H1 (cell line): ENCODE results near the gene DMAC2L. TPM values are rescaled to one million over a fixed set of nuclear protein-coding genes. Genes with fewer than 3 reads are reported as not detected.

Experiments used
- CTCF ChIA-PET: fragments of 300-600 bp; sonication (Branson Sonifier 250); formaldehyde crosslinking; loops from one replicate; lab custom pipeline; 2021; ENCODE audit not compliant: partially characterized antibody; lab: Charles Lee
- POLR2A ChIA-PET: fragments of 300-600 bp; sonication (Branson Sonifier 250); formaldehyde crosslinking; loops from one replicate; lab custom pipeline; 2021; ENCODE audit warnings: inconsistent platforms; ENCODE audit not compliant: partially characterized antibody; lab: Charles Lee
- DNase-seq, 2 experiments: peaks; one replicate each; pipeline versions ENCODE4 v3.0.0 to v3.0.0-alpha.2; 2010 to 2022; ENCODE audit warnings: low spot score in 2 of 2, low read depth in 1 of 2, mixed read lengths in 1 of 2
- FAIRE-seq: peaks from 2 replicates; lab custom pipeline; 2011; peaks lifted over from hg19 to GRCh38; lab: Jason Lieb, UNC
- H2AFZ ChIP-seq: 2 replicates; pipeline ENCODE4 v1.8.1; 2012; ENCODE audit warnings: low read length, inconsistent platforms
- H2AK5ac ChIP-seq: 2 replicates; pipeline ENCODE4 v1.6.1; 2013; ENCODE audit warnings: low read depth, low read length
- H2BK120ac ChIP-seq: replicated peaks from 2 replicates; pipeline ENCODE3; 2013; ENCODE audit warnings: low read depth, low read length, inconsistent platforms
- H2BK12ac ChIP-seq: 2 replicates; pipeline ENCODE4 v1.6.1; 2013; ENCODE audit warnings: low read depth, low read length
- H2BK15ac ChIP-seq: 2 replicates; pipeline ENCODE4 v1.6.1; 2013; ENCODE audit warnings: low read length
- H2BK20ac ChIP-seq: 2 replicates; pipeline ENCODE4 v1.6.1; 2013; ENCODE audit warnings: low read length
- H2BK5ac ChIP-seq: 2 replicates; pipeline ENCODE4 v1.6.1; 2013; ENCODE audit warnings: low read depth, low read length
- H3K14ac ChIP-seq: 2 replicates; pipeline ENCODE4 v1.6.1; 2013; ENCODE audit warnings: inconsistent platforms; ENCODE audit not compliant: insufficient read length
- H3K18ac ChIP-seq: 2 replicates; pipeline ENCODE4 v1.6.1; 2013; ENCODE audit warnings: low read length; ENCODE audit errors: extremely low read depth
- H3K23ac ChIP-seq: 2 replicates; pipeline ENCODE4 v1.6.1; 2013; ENCODE audit warnings: inconsistent platforms; ENCODE audit not compliant: insufficient read length
- H3K23me2 ChIP-seq: 2 replicates; pipeline ENCODE4 v1.6.1; 2013; ENCODE audit warnings: low read depth, low read length
- H3K27ac ChIP-seq: 2 replicates; pipeline ENCODE4 v1.6.1; 2011; ENCODE audit warnings: low read depth, low read length, inconsistent platforms
- H3K27me3 ChIP-seq, 4 experiments: replicated peaks in 1 of 4; 1 replicate in 1 of 4; 2 replicates in 3 of 4; pipeline versions ENCODE4 v1.6.1 to v1.8.1; 2011 to 2013; ENCODE audit warnings: low read length in 3 of 4, mild to moderate bottlenecking in 3 of 4, inconsistent platforms in 2 of 4, mixed read lengths in 2 of 4, moderate library complexity in 1 of 4; ENCODE audit not compliant: control insufficient read depth in 3 of 4, insufficient read depth in 3 of 4; ENCODE audit errors: extremely low read depth in 1 of 4
- H3K36me3 ChIP-seq, 4 experiments: 2 replicates each; pipeline versions ENCODE4 v1.6.1 to v1.8.1; 2011 to 2013; ENCODE audit warnings: mild to moderate bottlenecking in 4 of 4, low read length in 3 of 4, moderate library complexity in 2 of 4, control low read depth in 1 of 4, inconsistent platforms in 1 of 4; ENCODE audit not compliant: insufficient read depth in 4 of 4, control insufficient read depth in 2 of 4
- H3K4ac ChIP-seq: replicated peaks from 2 replicates; pipeline ENCODE3; 2013; ENCODE audit warnings: low read length, low read depth, mixed read lengths, inconsistent platforms; ENCODE audit not compliant: insufficient read length
- H3K4me1 ChIP-seq, 4 experiments: replicated peaks in 1 of 4; 1 replicate in 1 of 4; 2 replicates in 3 of 4; pipeline versions ENCODE4 v1.6.1 to v1.8.1; 2011 to 2013; ENCODE audit warnings: low read length in 3 of 4, inconsistent platforms in 2 of 4, mixed read lengths in 1 of 4; ENCODE audit not compliant: insufficient read depth in 4 of 4, control insufficient read depth in 3 of 4
- H3K4me2 ChIP-seq, 2 experiments: 2 replicates each; pipeline versions ENCODE4 v1.6.1 to v1.8.1; 2011 to 2013; ENCODE audit warnings: low read depth in 2 of 2, low read length in 2 of 2, control low read depth in 1 of 2, inconsistent platforms in 1 of 2, mild to moderate bottlenecking in 1 of 2; ENCODE audit not compliant: insufficient read depth in 1 of 2
- H3K4me3 ChIP-seq, 4 experiments: fragments of 200-600, 300-600 bp in 1 of 4; sonication (generic), shearing (Covaris generic), sonication (Bioruptor Twin) in 1 of 4; 2 replicates each; pipeline versions ENCODE4 v1.5.1 to v1.8.1; 2011 to 2016; ENCODE audit warnings: low read length in 4 of 4, low read depth in 3 of 4, control low read depth in 2 of 4, inconsistent platforms in 2 of 4, mild to moderate bottlenecking in 2 of 4, mixed read lengths in 1 of 4, moderate library complexity in 1 of 4; ENCODE audit not compliant: insufficient read depth in 2 of 4; ENCODE audit errors: extremely low read depth in 1 of 4
- H3K56ac ChIP-seq: replicated peaks from 2 replicates; pipeline ENCODE3; 2013; ENCODE audit warnings: low read depth, mild to moderate bottlenecking, mixed read lengths, low read length, inconsistent platforms; ENCODE audit not compliant: insufficient read length
- H3K79me1 ChIP-seq: 2 replicates; pipeline ENCODE4 v1.6.1; 2013; ENCODE audit warnings: low read depth, low read length, control low read depth
- H3K79me2 ChIP-seq, 2 experiments: 2 replicates each; pipeline versions ENCODE4 v1.6.1 to v1.8.1; 2012 to 2013; ENCODE audit warnings: low read length in 2 of 2, mild to moderate bottlenecking in 2 of 2, inconsistent platforms in 1 of 2; ENCODE audit not compliant: insufficient read depth in 2 of 2, control insufficient read depth in 1 of 2
- H3K9ac ChIP-seq, 4 experiments: replicated peaks in 1 of 4; 1 replicate in 1 of 4; 2 replicates in 3 of 4; pipeline versions ENCODE4 v1.6.1 to v1.8.1; 2011 to 2013; ENCODE audit warnings: low read depth in 3 of 4, low read length in 3 of 4, control low read depth in 2 of 4, mild to moderate bottlenecking in 2 of 4, moderate library complexity in 2 of 4, inconsistent platforms in 1 of 4; ENCODE audit errors: extremely low read depth in 1 of 4
- H3K9me3 ChIP-seq, 2 experiments: 2 replicates each; pipeline versions ENCODE4 v1.6.1 to v1.8.1; 2012 to 2013; ENCODE audit warnings: mild to moderate bottlenecking in 2 of 2, moderate library complexity in 2 of 2, control low read depth in 1 of 2, inconsistent platforms in 1 of 2, low read depth in 1 of 2, low read length in 1 of 2, mixed read lengths in 1 of 2; ENCODE audit not compliant: insufficient read depth in 2 of 2
- H4K20me1 ChIP-seq, 2 experiments: replicated peaks in 1 of 2; 2 replicates each; pipeline versions ENCODE3 to v1.8.1; 2011 to 2013; ENCODE audit warnings: inconsistent platforms in 2 of 2, low read length in 2 of 2, mild to moderate bottlenecking in 1 of 2; ENCODE audit not compliant: insufficient read depth in 2 of 2, control insufficient read depth in 1 of 2
- H4K5ac ChIP-seq: 2 replicates; pipeline ENCODE4 v1.6.1; 2013; ENCODE audit warnings: low read length, low read depth, mixed read lengths, inconsistent platforms; ENCODE audit not compliant: insufficient read length
- H4K8ac ChIP-seq: 2 replicates; pipeline ENCODE4 v1.8.0; 2013; ENCODE audit warnings: mild to moderate bottlenecking, moderate library complexity, low read length, inconsistent platforms; ENCODE audit not compliant: insufficient read depth; ENCODE audit errors: extremely low read depth
- H4K91ac ChIP-seq: replicated peaks from 2 replicates; pipeline ENCODE3; 2013; ENCODE audit warnings: low read length, mixed read lengths, inconsistent platforms; ENCODE audit not compliant: insufficient read length
- CBX5 ChIP-seq: fragments of 300-800, 300-1000 bp; sonication (generic); IDR thresholded peaks from 2 replicates; pipeline ENCODE4 v1.7.1; 2016; ENCODE audit warnings: antibody characterized with exemption, low read length, low read depth
- CHD1 ChIP-seq: IDR thresholded peaks from 2 replicates; pipeline ENCODE4 v1.6.1; 2012; ENCODE audit warnings: low read depth, low read length, improper control_type of control experiment
- NANOG ChIP-seq: IDR thresholded peaks from 2 replicates; pipeline ENCODE4 v1.6.1; 2011; ENCODE audit warnings: low read length, low read depth, mild to moderate bottlenecking, inconsistent platforms; ENCODE audit not compliant: insufficient read depth, poor library complexity, severe bottlenecking
- SIX5 ChIP-seq: IDR thresholded peaks from 2 replicates; pipeline ENCODE4 v1.6.1; 2011; ENCODE audit warnings: mild to moderate bottlenecking, low read depth, low read length
- SP2 ChIP-seq: IDR thresholded peaks from 2 replicates; pipeline ENCODE4 v1.6.1; 2012; ENCODE audit warnings: mild to moderate bottlenecking, low read length, inconsistent platforms
- SRF ChIP-seq: IDR thresholded peaks from 2 replicates; pipeline ENCODE4 v1.6.1; 2011; ENCODE audit warnings: mild to moderate bottlenecking, low read depth, low read length, moderate library complexity
- WGBS, 2 experiments: shearing (Covaris generic) in 1 of 2; methylation state at CpG; one replicate each; pipeline versions ENCODE4 v1.1.6 to v1.1.7; 2013 to 2015; ENCODE audit warnings: low lambda C conversion rate in 2 of 2, mixed read lengths in 2 of 2, inconsistent platforms in 1 of 2, low coverage in 1 of 2, missing lambda C conversion rate in 1 of 2; ENCODE audit not compliant: insufficient replicate concordance in 2 of 2, insufficient coverage in 1 of 2, insufficient read length in 1 of 2; ENCODE audit errors: extremely low coverage in 1 of 2, missing lambda C conversion rate in 1 of 2; 5-methylcytosine and 5-hydroxymethylcytosine counted together
- polyA plus RNA-seq, 7 experiments: library from polyadenylated mRNA; depleted of rRNA in 3 of 7; stranded (reverse) in 5 of 7; unstranded in 2 of 7; fragments of >200 nt in 5 of 7; fragments of 200-250 nt in 2 of 7; gene quantifications; 1 replicate in 5 of 7; 2 replicates in 1 of 7; 4 replicates in 1 of 7; pipeline versions ENCODE4 v1.2.1 to v1.2.3, GENCODE V29; 2011 to 2013; ENCODE audit warnings: missing spikeins in 2 of 7, mixed read lengths in 2 of 7
- total RNA-seq: library from RNA; stranded (reverse); fragmentation: NEBNext Ultra II Directional; extraction: Animal tissue kit (Norgen Biotek cat#: 25700); gene quantifications from 2 replicates; pipeline ENCODE4 v1.2.1, GENCODE V29; 2021

The DMAC2L gene
- total and polyA plus RNA-seq, 2 of the 8 experiments (the other 6 are each of a cell fraction or from before 2014, with no cell fraction given) = 20.3 to 28.9 TPM

DNA sequence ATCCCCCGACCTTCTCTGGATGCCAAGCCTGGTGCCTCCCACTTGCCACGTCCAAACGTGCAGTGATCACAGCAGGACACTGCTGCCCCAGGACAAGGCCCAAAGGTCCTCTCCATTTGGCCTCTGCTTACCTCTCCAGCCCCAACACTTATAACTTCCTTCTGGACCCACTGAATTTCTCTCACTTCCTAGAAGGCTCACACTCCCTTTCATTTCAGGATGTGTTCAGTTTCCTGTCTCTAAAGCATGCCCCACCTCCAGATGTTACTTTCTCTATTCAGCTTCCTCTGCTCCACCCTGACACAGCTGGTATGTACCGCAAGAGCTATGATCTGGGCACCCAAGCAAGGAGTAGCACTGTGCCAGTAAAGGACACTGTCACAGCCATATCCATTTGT is 51.6 kb downstream of the DMAC2L start:
- Histone ChIP-seq H2BK20ac (no peak overlapping the region), H2AFZ (no peak overlapping the region), H3K79me1 (no peaks in the 10 kb centered on the region), H4K5ac (no peak overlapping the region), H3K36me3 (no peaks in the 10 kb centered on the region), H3K56ac (no peak overlapping the region), H3K27me3 (no peaks in the 10 kb centered on the region; a peak in 1 of 7 replicates), H3K79me2 (no peaks in the 10 kb centered on the region), H4K20me1 (no peaks in the 10 kb centered on the region), H3K4me2 (no peak overlapping the region), H3K4me1 (no peaks in the 10 kb centered on the region), H3K23me2 (no peaks in the 10 kb centered on the region; the same call in 1 of the 2 replicates), H2BK15ac (no peak overlapping the region), H3K4me3 (no peak overlapping the region), H4K8ac (0 out of 2 replicates have a peak overlapping the region, but pooled peaks have one; percentile 7), H3K23ac (no peak overlapping the region), H2BK12ac (no peak overlapping the region), H2AK5ac (no peak overlapping the region), H3K4ac (no peak overlapping the region), H3K14ac (no peak overlapping the region), H3K9me3 (peaks cover 0 to 2% of the 10 kb centered on the region in 2 experiments; a peak in 1 of 4 replicates), H2BK120ac (no peak overlapping the region), H4K91ac (no peak overlapping the region), H3K9ac (no peak overlapping the region), H3K18ac (no peak overlapping the region), H3K27ac (no peak overlapping the region), H2BK5ac (no peak overlapping the region)
- POLR2A ChIA-PET = interaction anchor here (0.9 kb wide), 1 partner anchor 25 kb away, joined by 3 read pairs; no protein-coding TSS in a partner anchor
- 86% methylated on average over 4 of the region's 4 CpGs; no CpG with 5 or more reads in 1 of the 2 experiments for WGBS, 2 experiments
- DNase-seq (no peak), FAIRE-seq (no peak)
- CTCF ChIA-PET = interaction anchor here (0.6 to 1.8 kb wide), 4 partner anchors 25 to 52 kb away, joined by 3 to 4 read pairs (median 3); partner anchors contain the start of gene L2HGDH
- no peak for TF ChIP-seq SIX5
- TF ChIP-seq CBX5 = no peak
- TF ChIP-seq CHD1 = no peak
- TF ChIP-seq SRF = no peak
- TF ChIP-seq SP2 = no peak
- no peak for TF ChIP-seq NANOG
